Memory B cell (primary cell): Measurements from ENCODE around the gene ZNF787.
"Not testable (repeated sequence)": the region's sequence is repeated elsewhere in the genome, so short reads cannot be mapped to it uniquely, and the experiment has no call there.

Experiments used
- ATAC-seq: fragments of 150-1000 bp; cut with Tn5 transposase; 2 replicates; pipeline ENCODE4 v1.10.0; 2021; ENCODE audit warnings: low read depth, mild to moderate bottlenecking, moderate library complexity
- DNase-seq, 2 donors: peaks; one replicate each; pipeline ENCODE4 v3.0.0; 2022; ENCODE audit warnings: low spot score in 2 of 2
- H3K27ac Mint-ChIP-seq: one replicate; pipeline ENCODE4 v1.8.0; 2022; ENCODE audit warnings: mild to moderate bottlenecking, moderate library complexity, mixed read lengths
- H3K27me3 Mint-ChIP-seq: one replicate; pipeline ENCODE4 v1.8.0; 2022; ENCODE audit warnings: mixed read lengths
- H3K36me3 Mint-ChIP-seq: one replicate; pipeline ENCODE4 v1.8.0; 2022; ENCODE audit warnings: mild to moderate bottlenecking, mixed read lengths
- H3K4me1 Mint-ChIP-seq: one replicate; pipeline ENCODE4 v1.8.0; 2022; ENCODE audit warnings: mixed read lengths
- H3K4me3 Mint-ChIP-seq: one replicate; pipeline ENCODE4 v1.8.0; 2022; ENCODE audit warnings: mild to moderate bottlenecking, moderate library complexity, mixed read lengths
- H3K9me3 Mint-ChIP-seq: one replicate; pipeline ENCODE4 v1.8.0; 2022; ENCODE audit warnings: mixed read lengths

The ZNF787 gene

DNA sequence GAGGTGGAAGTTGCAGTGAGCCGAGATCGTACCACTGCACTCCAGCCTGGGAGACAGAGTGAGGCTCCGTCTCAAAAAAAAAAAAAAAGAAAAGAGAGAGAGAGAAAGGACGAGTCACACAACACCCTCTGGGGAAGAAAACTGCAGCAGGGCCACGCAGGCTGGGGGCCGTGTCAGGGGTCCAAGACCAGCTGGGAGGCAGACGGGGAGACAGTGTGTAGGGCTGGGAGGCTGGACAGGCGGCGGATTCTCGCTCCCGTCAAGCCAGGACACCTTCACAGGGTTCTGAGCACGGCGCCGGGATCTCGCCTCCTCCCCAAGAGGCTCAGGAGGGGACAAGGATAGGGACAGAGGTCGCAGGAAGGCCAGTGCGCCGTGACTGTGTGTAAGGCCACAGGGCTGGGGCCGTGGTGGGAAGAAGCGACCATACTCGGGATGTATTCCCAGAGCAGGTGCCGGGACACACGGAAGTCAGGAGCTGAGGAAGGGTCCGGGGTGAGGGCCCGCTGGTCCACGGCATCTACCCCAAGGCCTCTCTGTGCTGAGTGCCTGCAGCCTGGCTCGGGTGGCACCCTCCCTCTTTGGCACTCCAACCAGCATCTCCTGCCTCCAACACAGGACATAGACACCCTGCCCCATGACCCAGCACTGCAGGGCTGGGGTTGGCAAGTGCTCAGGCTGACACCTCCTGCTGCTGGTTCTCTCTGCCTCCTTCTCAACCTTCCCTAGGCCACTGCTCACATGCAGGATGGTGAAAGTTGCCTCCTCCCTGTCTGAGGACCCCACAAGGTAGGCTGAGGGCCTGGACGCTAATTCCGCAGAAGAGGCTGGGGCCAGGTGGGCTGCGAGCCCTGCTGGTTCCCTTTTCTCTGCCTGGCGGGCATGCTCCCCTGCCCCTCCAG lies 21.2 kb downstream of the ZNF787 start:
- peaks cover 14% of the 10 kb centered on the region for H3K36me3 Mint-ChIP-seq
- H3K4me1 Mint-ChIP-seq = peaks cover 5% of the 10 kb centered on the region
- H3K27ac Mint-ChIP-seq = no peak overlapping the region
- no peak for ATAC-seq
- no peak for DNase-seq
- no peaks in the 10 kb centered on the region for H3K9me3 Mint-ChIP-seq
- H3K4me3 Mint-ChIP-seq = no peak overlapping the region
- no peaks in the 10 kb centered on the region for H3K27me3 Mint-ChIP-seq

DNA sequence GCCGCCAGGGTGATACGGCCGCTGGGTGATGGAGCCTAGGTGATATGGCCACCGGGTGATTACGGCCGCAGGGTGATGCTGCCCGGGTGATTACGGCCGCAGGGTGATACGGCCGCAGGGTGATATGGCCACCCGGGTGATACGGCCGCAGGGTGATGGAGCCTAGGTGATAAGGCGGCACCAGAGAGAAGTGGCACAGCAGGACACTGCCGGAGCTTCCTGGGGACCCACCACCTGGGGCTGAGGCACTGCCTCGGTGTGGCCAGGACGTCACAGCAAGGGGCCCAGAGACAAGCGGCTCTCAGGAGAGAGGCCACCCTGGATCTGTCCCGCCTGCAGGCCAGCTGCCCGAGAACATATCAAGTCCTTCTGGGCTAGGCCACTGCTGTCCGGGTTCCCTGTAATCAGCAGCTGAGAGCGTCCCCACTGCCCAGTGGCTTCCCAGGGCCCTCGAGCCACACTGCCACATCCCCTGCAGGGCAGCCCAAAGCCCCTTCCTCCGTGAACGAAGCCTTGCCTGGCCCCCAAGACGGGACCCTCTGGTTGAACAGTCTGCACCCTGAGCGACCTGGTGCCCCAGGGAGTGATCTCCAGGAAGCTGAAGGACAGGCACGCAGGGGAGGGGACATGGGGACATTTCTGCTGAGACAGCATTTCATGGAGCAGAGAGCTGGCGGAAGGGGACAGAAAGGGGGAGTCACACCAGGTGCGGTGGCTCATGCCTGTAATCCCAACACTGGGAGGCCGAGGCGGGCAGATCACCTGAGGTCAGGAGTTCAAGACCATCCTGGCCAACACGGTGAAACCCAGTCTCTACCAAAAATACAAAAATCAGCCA lies 22.1 kb downstream of the ZNF787 start:
- no peak overlapping the region for H3K4me3 Mint-ChIP-seq
- ATAC-seq (no peak), DNase-seq (no peak)
- no peak overlapping the region for H3K27ac Mint-ChIP-seq
- H3K27me3 Mint-ChIP-seq = no peaks in the 10 kb centered on the region
- peaks cover 2% of the 10 kb centered on the region for H3K4me1 Mint-ChIP-seq
- H3K36me3 Mint-ChIP-seq = peaks cover 17% of the 10 kb centered on the region
- H3K9me3 Mint-ChIP-seq = no peaks in the 10 kb centered on the region

DNA sequence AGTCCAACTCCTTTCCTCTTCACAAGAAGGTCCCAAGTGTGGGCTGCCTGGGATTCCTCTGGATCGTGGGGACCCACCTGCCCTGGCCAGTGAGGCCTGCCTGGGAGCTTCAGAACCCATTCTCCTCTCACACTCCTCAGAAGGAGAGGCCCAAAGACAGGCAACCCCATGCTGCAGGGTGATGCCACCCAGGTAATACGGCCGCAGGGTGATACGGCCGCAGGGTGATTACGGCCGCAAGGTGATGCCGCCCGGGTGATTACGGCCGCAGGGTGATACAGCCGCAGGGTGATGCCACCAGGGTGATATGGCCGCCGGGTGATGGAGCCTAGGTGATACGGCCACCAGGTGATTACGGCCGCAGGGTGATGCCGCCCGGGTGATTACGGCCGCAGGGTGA lies 22.9 kb downstream of the ZNF787 start:
- not testable (repeated sequence) for H3K27me3 Mint-ChIP-seq, H3K9me3 Mint-ChIP-seq, ATAC-seq, H3K27ac Mint-ChIP-seq, H3K4me3 Mint-ChIP-seq, DNase-seq, H3K4me1 Mint-ChIP-seq
- H3K36me3 Mint-ChIP-seq = peaks cover 22% of the 10 kb centered on the region

GRCh38 chr19:56097776-56098175 lies 23.3 kb downstream of the ZNF787 start:
- Mint-ChIP-seq H3K9me3 (no peaks in the 10 kb centered on the region), H3K36me3 (peaks cover 25% of the 10 kb centered on the region), H3K4me1 (peaks cover 2% of the 10 kb centered on the region), H3K27ac (no peak overlapping the region), H3K27me3 (no peaks in the 10 kb centered on the region), H3K4me3 (no peak overlapping the region)
- no peak for ATAC-seq
- no peak for DNase-seq

- Mint-ChIP-seq H3K4me3 (no peak overlapping the region), H3K36me3 (peaks cover 27% of the 10 kb centered on the region), H3K27me3 (no peaks in the 10 kb centered on the region), H3K9me3 (no peaks in the 10 kb centered on the region), H3K27ac (no peak overlapping the region), H3K4me1 (peaks cover 4% of the 10 kb centered on the region)
- no peak for DNase-seq
- no peak for ATAC-seq
Observed at GRCh38 chr19:56097306-56097705, 23.8 kb downstream of the ZNF787 start.

DNA sequence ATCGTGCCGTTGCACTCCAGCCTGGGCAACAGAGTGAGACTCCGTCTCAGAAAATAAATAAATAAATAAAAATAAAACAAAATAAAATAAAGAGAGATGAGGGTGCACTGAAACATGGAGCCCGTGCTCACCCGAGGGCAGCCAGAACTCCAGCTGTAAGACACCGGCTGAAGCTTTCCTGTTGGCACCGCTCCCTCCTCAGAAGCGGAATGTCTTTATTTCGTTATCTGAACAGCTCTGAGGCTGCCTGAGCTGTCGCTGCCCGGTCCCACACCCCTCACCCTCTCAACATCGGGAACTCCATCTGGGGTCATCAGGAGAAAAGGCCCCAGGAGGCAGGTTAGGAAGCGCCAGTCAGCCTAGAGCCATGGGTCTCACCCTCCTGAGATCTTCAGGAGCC lies 24.4 kb downstream of the ZNF787 start:
- Mint-ChIP-seq H3K4me3 (no peak overlapping the region), H3K36me3 (peaks cover 27% of the 10 kb centered on the region), H3K27ac (no peak overlapping the region), H3K27me3 (no peaks in the 10 kb centered on the region), H3K9me3 (no peaks in the 10 kb centered on the region), H3K4me1 (peaks cover 4% of the 10 kb centered on the region)
- no peak for DNase-seq
- ATAC-seq = no peak

GRCh38 chr19:56094449-56094848 lies 26.6 kb downstream of the ZNF787 start:
- Mint-ChIP-seq H3K27me3 (no peaks in the 10 kb centered on the region), H3K36me3 (peaks cover 25% of the 10 kb centered on the region), H3K4me3 (no peak overlapping the region), H3K4me1 (peaks cover 6% of the 10 kb centered on the region), H3K9me3 (no peaks in the 10 kb centered on the region), H3K27ac (no peak overlapping the region)
- ATAC-seq (no peak), DNase-seq (no peak)

- DNase-seq (no peak), ATAC-seq (no peak)
- H3K27me3 Mint-ChIP-seq = no peaks in the 10 kb centered on the region
- peaks cover 23% of the 10 kb centered on the region for H3K36me3 Mint-ChIP-seq
- no peak overlapping the region for H3K4me3 Mint-ChIP-seq
- H3K4me1 Mint-ChIP-seq = peaks cover 6% of the 10 kb centered on the region
- H3K27ac Mint-ChIP-seq = no peak overlapping the region
- no peaks in the 10 kb centered on the region for H3K9me3 Mint-ChIP-seq
Observed at GRCh38 chr19:56092685-56093631, 28.1 kb downstream of the ZNF787 start.

DNA sequence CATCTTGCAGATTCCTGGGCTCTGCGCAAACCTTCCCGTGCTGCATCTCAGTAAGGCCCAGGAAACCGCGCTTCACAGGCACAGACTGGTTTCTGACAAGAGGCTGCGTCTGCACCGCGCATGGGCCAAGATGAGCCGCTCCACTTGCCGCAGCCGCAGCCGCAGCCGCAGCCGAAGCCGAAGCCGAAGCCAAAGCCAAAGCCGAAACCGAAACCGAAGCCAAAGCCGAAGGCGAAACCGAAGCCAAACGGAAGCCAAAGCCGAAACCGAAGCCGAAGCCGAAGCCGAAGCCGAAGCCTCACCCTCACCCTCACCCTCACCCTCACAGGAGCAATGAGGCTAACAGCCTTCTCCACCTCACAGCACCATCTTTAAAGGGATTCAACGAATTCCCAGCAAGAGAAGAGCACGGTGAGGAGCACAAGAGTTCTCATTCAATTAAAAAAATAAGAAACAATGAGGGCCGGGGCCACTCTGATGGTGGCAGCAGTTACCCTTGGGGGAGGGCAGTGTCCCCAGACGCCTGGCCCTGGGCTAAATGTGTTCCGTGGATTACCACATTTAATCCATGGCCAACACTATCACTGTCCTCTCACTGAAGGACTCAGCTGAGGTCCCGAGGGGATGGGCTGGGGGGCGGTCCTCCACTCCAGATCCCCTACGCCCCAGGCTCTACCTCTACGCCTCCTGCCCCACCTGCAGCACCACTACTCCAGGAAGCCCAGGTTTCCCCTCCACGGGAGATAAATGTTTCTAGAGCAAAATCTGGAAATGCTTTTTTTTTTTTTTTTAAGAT lies 29.1 kb downstream of the ZNF787 start:
- no peak for ATAC-seq
- Mint-ChIP-seq H3K27ac (no peak overlapping the region), H3K4me1 (peaks cover 6% of the 10 kb centered on the region), H3K27me3 (no peaks in the 10 kb centered on the region), H3K36me3 (peaks cover 23% of the 10 kb centered on the region), H3K4me3 (no peak overlapping the region), H3K9me3 (no peaks in the 10 kb centered on the region)
- no peak for DNase-seq

- Mint-ChIP-seq H3K27me3 (no peaks in the 10 kb centered on the region), H3K4me3 (no peak overlapping the region), H3K36me3 (peaks cover 23% of the 10 kb centered on the region), H3K4me1 (peaks cover 6% of the 10 kb centered on the region), H3K27ac (no peak overlapping the region), H3K9me3 (no peaks in the 10 kb centered on the region)
- DNase-seq (no peak), ATAC-seq (no peak)
Observed at GRCh38 chr19:56091066-56091490, 30.0 kb downstream of the ZNF787 start.

DNA sequence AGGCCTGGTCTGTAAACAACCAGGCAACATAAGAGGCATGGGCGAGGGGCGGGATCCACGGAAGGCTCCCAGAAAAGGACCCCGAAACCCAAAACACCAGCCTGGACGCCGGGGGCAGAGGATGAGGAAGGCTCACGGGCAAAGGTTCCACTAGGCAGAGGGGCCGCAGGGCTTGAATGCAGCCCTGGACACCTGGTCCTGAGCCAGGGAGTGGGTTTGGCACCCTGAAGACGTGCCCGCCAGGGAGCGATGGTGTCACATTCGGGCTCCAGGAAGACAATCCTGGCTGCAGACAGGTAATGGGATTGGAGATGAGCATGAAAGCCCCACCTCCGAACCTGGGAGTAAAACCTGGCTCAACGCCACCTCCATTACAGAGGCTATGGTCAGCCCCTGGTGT lies 31.8 kb downstream of the ZNF787 start:
- no peak overlapping the region for H3K27ac Mint-ChIP-seq
- H3K9me3 Mint-ChIP-seq = no peaks in the 10 kb centered on the region
- H3K4me3 Mint-ChIP-seq = no peak overlapping the region
- H3K4me1 Mint-ChIP-seq = peaks cover 6% of the 10 kb centered on the region
- H3K36me3 Mint-ChIP-seq = peaks cover 17% of the 10 kb centered on the region
- no peak for DNase-seq
- no peak for ATAC-seq
- H3K27me3 Mint-ChIP-seq = no peaks in the 10 kb centered on the region

DNA sequence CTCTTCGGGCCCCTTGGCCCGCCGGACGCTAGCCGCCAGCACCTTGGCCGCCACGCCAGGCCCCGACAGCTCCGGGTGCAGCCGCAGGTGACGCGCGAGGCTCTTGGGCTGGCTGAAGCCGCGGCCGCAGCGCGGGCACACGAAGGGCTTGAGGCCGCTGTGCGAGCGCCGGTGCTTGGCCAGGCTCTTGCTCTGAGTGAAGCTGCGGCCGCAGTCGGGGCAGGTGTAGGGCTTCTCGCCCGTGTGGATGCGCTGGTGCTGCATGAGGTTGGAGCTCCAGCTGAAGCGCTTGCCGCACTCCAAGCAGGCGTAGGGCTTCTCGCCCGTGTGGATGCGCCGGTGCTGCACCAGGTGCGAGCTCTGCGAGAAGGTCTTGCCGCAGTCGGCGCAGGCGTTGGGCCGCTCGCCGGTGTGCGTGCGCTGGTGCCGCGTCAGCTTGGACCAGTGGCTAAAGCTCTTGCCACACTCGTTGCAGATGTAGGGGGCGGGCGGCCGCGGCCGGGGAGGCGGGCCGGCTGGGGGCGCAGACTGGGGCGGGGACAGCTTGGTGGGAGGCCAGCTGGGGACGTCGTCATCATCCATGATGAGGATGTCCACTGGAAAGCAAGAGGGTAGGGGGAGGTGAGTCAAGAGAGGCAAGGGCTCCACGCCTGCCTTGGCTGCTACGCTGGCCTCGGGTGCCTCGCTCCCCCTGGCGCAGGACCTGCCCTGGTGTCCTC lies 32.4 kb downstream of the ZNF787 start:
- no peaks in the 10 kb centered on the region for H3K9me3 Mint-ChIP-seq
- peaks cover 15% of the 10 kb centered on the region for H3K36me3 Mint-ChIP-seq
- no peaks in the 10 kb centered on the region for H3K27me3 Mint-ChIP-seq
- H3K27ac Mint-ChIP-seq = no peak overlapping the region
- H3K4me1 Mint-ChIP-seq = peaks cover 6% of the 10 kb centered on the region
- DNase-seq (no peak), ATAC-seq (no peak)
- no peak overlapping the region for H3K4me3 Mint-ChIP-seq
